NCI-H2107 (cell line): ENCODE data around the gene RNF220.

Experiments used
- DNase-seq: peaks from one replicate; lab custom pipeline; 2025; lab: John Stamatoyannopoulos, UW

The RNF220 gene

GRCh38 chr1:44587796-44588460 is 182.9 kb downstream of the RNF220 start:
- DNase-seq = no peak

GRCh38 chr1:44588551-44589210 is 183.6 kb downstream of the RNF220 start:
- DNase-seq = no peak

GRCh38 chr1:44590475-44590874 is 185.4 kb downstream of the RNF220 start:
- no peak for DNase-seq

- DNase-seq = no peak
Observed at GRCh38 chr1:44591381-44591780, 186.3 kb downstream of the RNF220 start.

GRCh38 chr1:44592208-44593145 is 187.4 kb downstream of the RNF220 start:
- DNase-seq = no peak

- no peak for DNase-seq
Observed at GRCh38 chr1:44594353-44594752, 189.3 kb downstream of the RNF220 start.

GRCh38 chr1:44594871-44595735 is 190.0 kb downstream of the RNF220 start:
- peak; percentile 59 for DNase-seq

GRCh38 chr1:44596511-44596910 is 191.5 kb downstream of the RNF220 start:
- no peak for DNase-seq

GRCh38 chr1:44598167-44598566 is 193.1 kb downstream of the RNF220 start:
- DNase-seq = no peak

- DNase-seq = no peak
Observed at GRCh38 chr1:44602634-44603628, 197.9 kb downstream of the RNF220 start.

- peak; percentile 66 for DNase-seq
Observed at GRCh38 chr1:44603718-44604117, 198.7 kb downstream of the RNF220 start.

GRCh38 chr1:44604157-44604955 is 199.3 kb downstream of the RNF220 start:
- no peak for DNase-seq

- no peak for DNase-seq
Observed at GRCh38 chr1:44605914-44606615, 201.0 kb downstream of the RNF220 start.

- no peak for DNase-seq
Observed at GRCh38 chr1:44606701-44607281, 201.7 kb downstream of the RNF220 start.

- DNase-seq = no peak
Observed at GRCh38 chr1:44608141-44608540, 203.1 kb downstream of the RNF220 start.

- no peak for DNase-seq
Observed at GRCh38 chr1:44609412-44609767, 204.3 kb downstream of the RNF220 start.

GRCh38 chr1:44609768-44610526 is 204.9 kb downstream of the RNF220 start:
- DNase-seq = no peak
